Naive B cell (primary cell): Measurements from ENCODE around the gene PPP1R9A. TPM values are rescaled to one million over a fixed set of nuclear protein-coding genes. Genes with fewer than 3 reads are reported as not detected.

Source experiments
- ATAC-seq, 2 donors: fragments of 150-1000 bp; cut with Tn5 transposase; 2 replicates each; pipeline ENCODE4 v1.10.0; 2021; ENCODE audit warnings: low read depth in 2 of 2, mild to moderate bottlenecking in 2 of 2, moderate library complexity in 2 of 2
- DNase-seq: peaks from one replicate; pipeline ENCODE4 v3.0.0; 2022
- H3K27ac Mint-ChIP-seq, 6 donors: one replicate each; pipeline ENCODE4 v1.8.0; 2020 to 2022; ENCODE audit warnings: mild to moderate bottlenecking in 6 of 6, mixed read lengths in 6 of 6, moderate library complexity in 5 of 6, inconsistent platforms in 2 of 6
- H3K27me3 Mint-ChIP-seq, 3 donors: one replicate each; pipeline ENCODE4 v1.8.0; 2021 to 2022; ENCODE audit warnings: mixed read lengths in 3 of 3, mild to moderate bottlenecking in 1 of 3
- H3K36me3 Mint-ChIP-seq, 2 donors: one replicate each; pipeline ENCODE4 v1.8.0; 2020 to 2022; ENCODE audit warnings: mixed read lengths in 2 of 2, inconsistent platforms in 1 of 2, mild to moderate bottlenecking in 1 of 2
- H3K4me1 Mint-ChIP-seq, 3 donors: one replicate each; pipeline ENCODE4 v1.8.0; 2020 to 2022; ENCODE audit warnings: mixed read lengths in 3 of 3, inconsistent platforms in 1 of 3, mild to moderate bottlenecking in 1 of 3, moderate library complexity in 1 of 3
- H3K4me3 Mint-ChIP-seq, 8 donors: one replicate each; pipeline ENCODE4 v1.8.0; 2020 to 2022; ENCODE audit warnings: mild to moderate bottlenecking in 8 of 8, mixed read lengths in 8 of 8, moderate library complexity in 8 of 8, inconsistent platforms in 2 of 8
- H3K9me3 Mint-ChIP-seq, 7 donors: one replicate each; pipeline ENCODE4 v1.8.0; 2020 to 2022; ENCODE audit warnings: mixed read lengths in 7 of 7, mild to moderate bottlenecking in 5 of 7, inconsistent platforms in 2 of 7, moderate library complexity in 1 of 7
- polyA plus RNA-seq, 6 donors: library from polyadenylated mRNA; unstranded; fragments of 300-500 nt; fragmentation: Illumina TruSeq; gene quantifications; one replicate each; pipeline ENCODE4 v1.2.3, GENCODE V29; 2021; ENCODE audit warnings: low read depth in 6 of 6

Gene PPP1R9A
- polyA plus RNA-seq, 6 donors from 2014 or later: 0.63 to 2.2 (median 1.4) TPM

GRCh38 chr7:95265634-95266033 is 358.2 kb downstream of the PPP1R9A start:
- no peak for ATAC-seq
- H3K4me1 Mint-ChIP-seq: no peaks in the 10 kb centered on the region
- DNase-seq: no peak
- H3K9me3 Mint-ChIP-seq: no peaks in the 10 kb centered on the region
- no peak overlapping the region for H3K27ac Mint-ChIP-seq
- no peaks in the 10 kb centered on the region for H3K36me3 Mint-ChIP-seq
- no peak overlapping the region for H3K4me3 Mint-ChIP-seq
- no peaks in the 10 kb centered on the region for H3K27me3 Mint-ChIP-seq

- no peaks in the 10 kb centered on the region for H3K4me1 Mint-ChIP-seq
- ATAC-seq: no peak
- no peaks in the 10 kb centered on the region for H3K36me3 Mint-ChIP-seq
- H3K9me3 Mint-ChIP-seq: no peaks in the 10 kb centered on the region
- H3K27me3 Mint-ChIP-seq: no peaks in the 10 kb centered on the region
- no peak overlapping the region for H3K27ac Mint-ChIP-seq
- no peak overlapping the region for H3K4me3 Mint-ChIP-seq
- no peak for DNase-seq
Measured at GRCh38 chr7:95267754-95268153, 360.4 kb downstream of the PPP1R9A start.

GRCh38 chr7:95269640-95270039 is 362.2 kb downstream of the PPP1R9A start:
- Mint-ChIP-seq H3K27me3 (no peaks in the 10 kb centered on the region), H3K36me3 (no peaks in the 10 kb centered on the region), H3K9me3 (no peaks in the 10 kb centered on the region), H3K27ac (no peak overlapping the region), H3K4me3 (no peak overlapping the region), H3K4me1 (no peaks in the 10 kb centered on the region)
- DNase-seq (no peak), ATAC-seq (no peak)

GRCh38 chr7:95276114-95276513 is 368.7 kb downstream of the PPP1R9A start:
- no peak for DNase-seq
- no peak overlapping the region for H3K27ac Mint-ChIP-seq
- H3K27me3 Mint-ChIP-seq: no peaks in the 10 kb centered on the region

GRCh38 chr7:95279417-95279816 is 372.0 kb downstream of the PPP1R9A start:
- no peaks in the 10 kb centered on the region for H3K27me3 Mint-ChIP-seq

More at GRCh38 chr7:95276114-95276513, 368.7 kb downstream of the PPP1R9A start:
- H3K9me3 Mint-ChIP-seq: no peaks in the 10 kb centered on the region
- H3K4me1 Mint-ChIP-seq: no peaks in the 10 kb centered on the region
- no peaks in the 10 kb centered on the region for H3K36me3 Mint-ChIP-seq
- no peak for ATAC-seq
- no peak overlapping the region for H3K4me3 Mint-ChIP-seq

GRCh38 chr7:95286096-95286495 is 378.7 kb downstream of the PPP1R9A start:
- Mint-ChIP-seq H3K27ac (no peak overlapping the region), H3K4me3 (no peak overlapping the region), H3K36me3 (peaks cover 0 to 8% of the 10 kb centered on the region in 2 donors), H3K9me3 (no peaks in the 10 kb centered on the region), H3K27me3 (peaks cover 0 to 9% (median 5%) of the 10 kb centered on the region in 3 donors), H3K4me1 (no peaks in the 10 kb centered on the region)
- ATAC-seq (no peak), DNase-seq (no peak)

More at GRCh38 chr7:95279417-95279816, 372.0 kb downstream of the PPP1R9A start:
- ATAC-seq (no peak), DNase-seq (no peak)
- H3K4me3 Mint-ChIP-seq: no peak overlapping the region
- no peaks in the 10 kb centered on the region for H3K9me3 Mint-ChIP-seq
- H3K36me3 Mint-ChIP-seq: no peaks in the 10 kb centered on the region
- H3K27ac Mint-ChIP-seq: no peak overlapping the region
- H3K4me1 Mint-ChIP-seq: no peaks in the 10 kb centered on the region

GRCh38 chr7:95290166-95290830 is 382.9 kb downstream of the PPP1R9A start:
- no peak overlapping the region for H3K27ac Mint-ChIP-seq
- no peak overlapping the region for H3K4me3 Mint-ChIP-seq

GRCh38 chr7:95295397-95295796 is 388.0 kb downstream of the PPP1R9A start:
- Mint-ChIP-seq H3K4me1 (no peaks in the 10 kb centered on the region), H3K27ac (no peak overlapping the region), H3K27me3 (peaks cover 0 to 11% (median 6%) of the 10 kb centered on the region in 3 donors), H3K4me3 (no peak overlapping the region), H3K9me3 (no peaks in the 10 kb centered on the region), H3K36me3 (peaks cover 0 to 3% of the 10 kb centered on the region in 2 donors)
- DNase-seq: no peak
- no peak for ATAC-seq

More at GRCh38 chr7:95290166-95290830, 382.9 kb downstream of the PPP1R9A start:
- Mint-ChIP-seq H3K4me1 (no peaks in the 10 kb centered on the region), H3K27me3 (peaks cover 0 to 9% (median 5%) of the 10 kb centered on the region in 3 donors), H3K36me3 (peaks cover 0 to 8% of the 10 kb centered on the region in 2 donors), H3K9me3 (no peaks in the 10 kb centered on the region)
- no peak for ATAC-seq
- DNase-seq: no peak

GRCh38 chr7:95296456-95296855 is 389.1 kb downstream of the PPP1R9A start:
- Mint-ChIP-seq H3K36me3 (no peaks in the 10 kb centered on the region), H3K9me3 (no peaks in the 10 kb centered on the region), H3K4me3 (no peak overlapping the region), H3K27ac (no peak overlapping the region), H3K27me3 (peaks cover 0 to 11% (median 6%) of the 10 kb centered on the region in 3 donors), H3K4me1 (no peaks in the 10 kb centered on the region)
- DNase-seq (no peak), ATAC-seq (no peak)

- DNase-seq (no peak), ATAC-seq (no peak)
- no peaks in the 10 kb centered on the region for H3K9me3 Mint-ChIP-seq
- no peak overlapping the region for H3K4me3 Mint-ChIP-seq
- peaks cover 0 to 11% (median 6%) of the 10 kb centered on the region in 3 donors for H3K27me3 Mint-ChIP-seq
- H3K4me1 Mint-ChIP-seq: no peaks in the 10 kb centered on the region
- no peak overlapping the region for H3K27ac Mint-ChIP-seq
- H3K36me3 Mint-ChIP-seq: no peaks in the 10 kb centered on the region
Measured at GRCh38 chr7:95297041-95297440, 389.6 kb downstream of the PPP1R9A start.

- no peak for DNase-seq
- H3K4me1 Mint-ChIP-seq: no peaks in the 10 kb centered on the region
- H3K9me3 Mint-ChIP-seq: no peaks in the 10 kb centered on the region
- no peak overlapping the region for H3K4me3 Mint-ChIP-seq
- no peak for ATAC-seq
- peaks cover 0 to 11% (median 6%) of the 10 kb centered on the region in 3 donors for H3K27me3 Mint-ChIP-seq
- no peaks in the 10 kb centered on the region for H3K36me3 Mint-ChIP-seq
- no peak overlapping the region for H3K27ac Mint-ChIP-seq
Measured at GRCh38 chr7:95298091-95298490, 390.7 kb downstream of the PPP1R9A start.

GRCh38 chr7:95303013-95303905 is 395.9 kb downstream of the PPP1R9A start:
- no peak for ATAC-seq
- H3K36me3 Mint-ChIP-seq: no peaks in the 10 kb centered on the region
- H3K9me3 Mint-ChIP-seq: no peaks in the 10 kb centered on the region
- no peaks in the 10 kb centered on the region for H3K4me1 Mint-ChIP-seq
- H3K27me3 Mint-ChIP-seq: peaks cover 17 to 25% (median 18%) of the 10 kb centered on the region in 3 donors
- no peak overlapping the region for H3K4me3 Mint-ChIP-seq
- DNase-seq: no peak
- H3K27ac Mint-ChIP-seq: no peak overlapping the region

GRCh38 chr7:95304990-95305389 is 397.6 kb downstream of the PPP1R9A start:
- no peak overlapping the region for H3K4me3 Mint-ChIP-seq
- ATAC-seq: no peak
- no peaks in the 10 kb centered on the region for H3K4me1 Mint-ChIP-seq
- H3K27me3 Mint-ChIP-seq: peaks cover 11 to 19% (median 18%) of the 10 kb centered on the region in 3 donors
- H3K36me3 Mint-ChIP-seq: no peaks in the 10 kb centered on the region
- DNase-seq: no peak
- H3K27ac Mint-ChIP-seq: no peak overlapping the region
- no peaks in the 10 kb centered on the region for H3K9me3 Mint-ChIP-seq

- DNase-seq (no peak), ATAC-seq (no peak)
- Mint-ChIP-seq H3K27me3 (peaks cover 7 to 41% (median 23%) of the 10 kb centered on the region in 3 donors), H3K36me3 (no peaks in the 10 kb centered on the region), H3K4me1 (no peaks in the 10 kb centered on the region), H3K9me3 (peaks cover 0 to 5% (median 2%) of the 10 kb centered on the region in 7 donors), H3K27ac (no peak overlapping the region), H3K4me3 (no peak overlapping the region)
Measured at GRCh38 chr7:95309951-95310350, 402.6 kb downstream of the PPP1R9A start.
